ENCODE results near the gene MS4A4E.
"Not testable (repeated sequence)": the region's sequence is repeated elsewhere in the genome, so short reads cannot be mapped to it uniquely, and the experiment has no call there.

MS4A4E gene

GRCh38 chr11:60242740-60243239, at the start of gene MS4A4E:
TSS of gene MS4A4E (minus strand) at chr11:60243137. CDS start at chr11:60230055, 13,082 bp downstream.
- no peak for DNase-seq (ENCODE audit: low read depth)

DNA sequence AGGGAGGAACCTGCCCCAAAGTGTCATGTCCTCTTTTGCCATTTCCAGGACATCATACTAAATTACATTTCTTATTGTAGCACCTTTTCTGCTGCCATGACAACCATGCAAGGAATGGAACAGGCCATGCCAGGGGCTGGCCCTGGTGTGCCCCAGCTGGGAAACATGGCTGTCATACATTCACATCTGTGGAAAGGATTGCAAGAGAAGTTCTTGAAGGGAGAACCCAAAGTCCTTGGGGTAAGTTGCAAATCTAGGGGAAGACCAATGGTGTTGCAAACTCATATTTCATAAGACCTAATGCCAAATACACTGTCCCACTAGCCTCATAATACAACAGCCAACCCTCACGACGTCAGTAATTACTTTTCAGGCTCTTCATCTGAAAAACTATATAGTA, 49.2 kb upstream of the MS4A4E start:
- DNase-seq (ENCODE audit: low read depth), result no peak

GRCh38 chr11:60288531-60288930, 45.6 kb upstream of the MS4A4E start:
- no peak for DNase-seq (ENCODE audit: low read depth)

DNA sequence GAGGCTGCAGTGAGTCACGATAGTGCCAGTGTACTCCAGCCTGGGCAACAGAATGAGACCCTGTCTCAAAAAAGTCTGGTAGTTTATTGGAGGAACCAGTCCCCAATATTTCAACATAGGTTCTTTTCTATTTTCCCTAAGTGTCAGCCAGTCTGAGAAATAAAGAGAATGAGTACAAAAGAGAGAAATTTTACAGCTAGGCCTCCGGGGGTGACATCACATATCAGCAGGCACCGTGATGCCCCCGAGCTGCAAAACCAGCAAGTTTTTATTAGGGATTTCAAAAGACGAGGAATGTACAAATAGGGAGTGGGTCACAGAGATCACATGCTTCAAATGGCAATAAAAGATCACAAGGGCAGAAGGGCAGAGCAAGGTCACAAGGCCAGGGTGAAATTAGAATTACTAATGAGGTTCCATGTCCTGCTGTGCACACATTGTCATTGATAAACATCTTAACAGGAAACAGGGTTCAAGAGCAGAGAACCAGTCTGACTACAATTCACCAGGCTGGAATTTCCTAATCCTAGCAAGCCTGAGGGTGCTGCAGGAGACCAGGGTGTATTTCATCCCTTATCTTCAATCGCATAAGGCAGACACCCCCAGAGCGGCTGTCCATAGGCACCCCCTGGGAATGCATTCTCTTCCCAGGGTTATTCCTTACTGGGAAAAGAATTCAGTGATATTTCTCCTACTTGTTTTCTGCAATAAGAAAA, 42.6 kb upstream of the MS4A4E start:
- not testable (repeated sequence) for DNase-seq (ENCODE audit: low read depth)

DNA sequence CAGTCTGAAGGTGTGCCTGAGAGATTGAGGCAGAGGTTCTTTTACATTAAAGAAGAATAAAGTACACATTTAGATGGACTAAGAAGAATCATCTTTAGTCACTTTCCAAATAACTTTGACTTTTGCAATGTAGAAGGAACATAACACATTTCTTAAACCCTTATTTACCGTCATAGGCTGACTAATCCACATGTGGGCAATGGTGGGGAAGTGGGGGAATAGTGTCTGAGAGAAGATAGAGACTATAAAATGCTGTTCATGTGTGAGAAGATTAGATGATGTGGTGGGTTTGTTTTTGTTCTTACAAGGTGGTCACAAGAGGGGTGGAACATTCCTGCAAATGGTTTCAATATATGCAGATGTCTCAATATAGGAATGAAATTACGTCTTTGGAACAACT, 39.3 kb upstream of the MS4A4E start:
- DNase-seq (ENCODE audit: low read depth), result no peak

GRCh38 chr11:60281485-60281884, 38.5 kb upstream of the MS4A4E start:
- DNase-seq (ENCODE audit: low read depth), result no peak

DNA sequence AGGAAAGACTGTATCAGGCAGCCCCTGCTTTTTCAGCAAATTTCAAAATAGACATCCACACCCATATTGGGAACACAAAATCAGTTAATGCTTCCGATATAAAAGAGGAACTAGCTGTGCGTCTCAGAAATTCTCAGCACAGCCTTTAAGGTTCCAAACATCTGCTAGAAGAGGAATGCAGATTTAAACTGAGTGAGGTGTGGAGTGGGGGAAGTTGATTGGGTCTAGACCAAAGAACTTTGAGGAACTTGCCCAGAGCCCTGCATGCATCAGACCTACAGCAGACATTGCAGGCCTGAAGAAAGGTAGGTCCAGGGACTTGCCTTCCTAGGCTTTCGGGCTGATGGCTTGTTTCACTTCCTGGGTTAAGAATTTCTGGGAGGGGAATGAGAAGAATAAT, 37.5 kb upstream of the MS4A4E start, which contains the start of gene MS4A4A:
MS4A4A (plus strand) TSS at position 255 of the 400 bp plus-strand sequence; CDS start at position 265, 10 bp downstream.
- DNase-seq (ENCODE audit: low read depth), result no peak

DNA sequence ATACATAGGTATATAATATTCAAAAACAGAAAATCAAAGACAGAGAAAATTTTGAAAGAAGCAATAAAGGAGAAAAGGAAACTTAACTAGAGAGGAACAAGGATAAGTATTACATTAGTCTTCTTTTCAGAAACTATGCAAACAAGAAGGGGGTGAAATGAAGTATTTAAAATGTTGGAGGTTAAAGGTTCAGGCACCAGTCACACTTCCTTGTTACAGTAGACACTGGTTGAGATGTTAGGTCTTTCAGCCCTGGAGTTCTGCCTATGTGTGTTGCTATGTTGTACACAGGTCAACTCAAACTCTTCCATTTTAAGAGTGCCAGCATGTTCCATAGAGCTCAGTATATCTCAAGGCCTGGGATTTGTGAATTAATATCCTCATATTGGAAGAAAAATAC, 31.5 kb upstream of the MS4A4E start:
- no peak for DNase-seq (ENCODE audit: low read depth)

DNA sequence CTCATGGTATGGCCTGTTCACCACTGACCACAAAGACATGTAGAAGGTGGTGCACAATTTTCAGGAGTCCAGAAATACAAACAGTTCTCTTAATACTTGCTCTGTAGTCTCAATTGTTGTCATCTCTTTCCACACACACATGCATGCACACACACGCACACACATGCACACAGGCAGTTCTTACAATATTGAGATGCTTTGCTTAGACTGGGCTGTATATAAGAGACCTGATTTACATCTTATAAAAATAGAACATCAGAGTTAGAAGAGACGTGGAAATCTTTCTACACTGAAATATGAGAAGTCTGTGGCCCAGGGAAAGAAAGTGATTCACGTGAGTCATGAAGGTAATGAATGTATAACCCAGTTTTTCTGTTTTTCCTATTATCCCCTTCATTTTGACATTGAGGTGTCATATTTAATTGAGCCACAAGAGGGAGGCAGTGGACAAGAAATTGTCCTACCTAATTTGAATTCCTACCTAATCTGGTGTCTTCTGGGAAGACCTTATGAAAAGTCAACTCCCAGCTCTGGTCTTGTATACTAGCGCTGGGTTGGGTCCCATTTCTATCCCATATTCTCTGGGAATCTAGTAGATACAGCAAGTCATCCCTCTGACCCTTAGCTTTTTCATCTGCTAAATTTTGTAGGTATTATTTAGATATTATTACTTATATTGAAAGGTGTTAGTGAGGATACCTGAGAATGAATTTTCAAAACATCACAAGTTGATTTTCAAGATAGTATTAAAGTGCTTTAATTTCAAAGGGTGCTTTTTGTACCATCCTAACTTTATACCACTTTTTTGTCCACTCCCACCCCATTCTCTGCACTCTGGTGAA, 22.7 kb upstream of the MS4A4E start:
- peak; percentile 2 for DNase-seq (ENCODE audit: low read depth)

- DNase-seq (ENCODE audit: low read depth), result no peak
These were observed 21.7 kb upstream of the MS4A4E start for GRCh38 chr11:60264644-60265043.

GRCh38 chr11:60263402-60263801, 20.5 kb upstream of the MS4A4E start:
- no peak for DNase-seq (ENCODE audit: low read depth)

- DNase-seq (ENCODE audit: low read depth), result no peak
These were observed 18.1 kb upstream of the MS4A4E start for GRCh38 chr11:60261014-60261413.

- DNase-seq (ENCODE audit: low read depth), result no peak
These were observed 15.2 kb upstream of the MS4A4E start for GRCh38 chr11:60257956-60258722.

DNA sequence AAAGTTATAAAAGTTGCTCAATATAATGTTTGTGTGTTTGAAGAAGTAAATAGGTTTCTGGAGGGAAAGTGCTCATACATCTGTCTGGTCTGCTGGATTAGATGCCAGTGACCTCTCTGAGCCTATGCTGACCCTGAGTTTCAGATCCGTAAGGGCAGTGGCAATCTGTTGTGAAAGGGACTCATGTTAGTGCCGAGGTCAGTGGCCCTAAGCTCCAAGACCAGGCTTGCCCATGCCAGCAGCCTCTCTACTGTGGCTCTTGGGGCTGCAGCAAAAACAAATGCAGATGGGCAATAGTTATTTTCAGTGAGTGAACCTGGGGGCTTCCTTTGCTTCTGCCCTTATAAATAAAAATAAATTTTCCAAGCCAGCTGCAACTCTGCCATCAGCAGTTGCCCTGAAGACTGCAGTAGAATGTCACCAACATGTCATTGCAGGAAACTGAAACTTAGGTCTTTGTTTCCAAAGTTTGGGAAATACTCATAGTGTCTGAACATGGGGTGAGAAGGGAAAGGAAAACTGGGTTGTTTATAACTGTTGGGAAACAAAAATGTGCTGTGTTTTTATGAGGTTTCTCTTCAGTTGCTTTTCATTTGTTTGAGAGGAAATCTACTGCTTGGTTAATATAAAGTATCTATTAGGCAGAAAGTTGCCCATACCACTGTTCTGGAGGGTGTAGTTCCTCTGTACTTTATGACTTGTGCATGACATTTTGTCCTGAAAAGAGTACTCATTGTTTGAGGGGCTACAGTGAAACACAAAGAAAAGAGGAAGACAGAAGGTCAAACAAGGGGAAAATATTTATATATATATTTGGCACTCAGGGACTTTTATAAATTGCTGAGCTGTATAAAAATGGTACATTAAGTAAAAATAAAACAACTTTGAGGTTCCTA, 9.5 kb upstream of the MS4A4E start:
- no peak for DNase-seq (ENCODE audit: low read depth)

DNA sequence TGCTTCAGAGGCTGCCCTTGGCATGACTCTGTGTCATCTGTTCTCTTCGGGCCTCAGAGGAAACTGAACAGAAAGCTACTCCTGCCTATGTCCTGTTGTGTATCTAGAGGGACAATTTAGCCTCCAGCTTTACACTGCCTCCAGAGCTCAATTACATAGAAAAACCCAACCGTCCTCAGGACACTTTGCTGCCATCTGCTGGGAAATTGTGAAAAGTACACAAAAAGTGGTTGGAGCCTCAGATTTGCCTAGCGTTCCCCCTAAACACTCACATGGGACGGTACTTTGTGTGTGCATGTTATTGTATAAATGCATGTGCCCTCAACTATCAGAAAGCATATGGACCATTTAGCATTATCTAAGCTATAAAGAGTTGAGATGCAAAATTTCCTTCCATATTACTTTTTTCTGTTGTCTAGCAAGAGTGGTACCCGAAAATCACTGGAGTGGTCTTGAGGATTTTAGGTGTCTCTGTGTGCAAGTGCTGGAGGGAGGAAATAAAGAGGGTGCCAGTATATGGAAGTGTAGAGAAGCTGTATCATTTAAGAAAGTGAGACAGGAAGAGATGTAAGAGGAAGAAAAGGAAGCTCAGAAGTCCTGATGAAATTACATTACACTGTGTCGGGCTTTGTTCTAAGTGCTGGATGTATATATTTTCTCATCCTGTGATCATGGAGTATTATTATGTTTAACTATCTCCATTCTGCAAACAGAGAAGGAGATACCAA, 8.7 kb upstream of the MS4A4E start:
- peak; percentile 2 for DNase-seq (ENCODE audit: low read depth)

DNA sequence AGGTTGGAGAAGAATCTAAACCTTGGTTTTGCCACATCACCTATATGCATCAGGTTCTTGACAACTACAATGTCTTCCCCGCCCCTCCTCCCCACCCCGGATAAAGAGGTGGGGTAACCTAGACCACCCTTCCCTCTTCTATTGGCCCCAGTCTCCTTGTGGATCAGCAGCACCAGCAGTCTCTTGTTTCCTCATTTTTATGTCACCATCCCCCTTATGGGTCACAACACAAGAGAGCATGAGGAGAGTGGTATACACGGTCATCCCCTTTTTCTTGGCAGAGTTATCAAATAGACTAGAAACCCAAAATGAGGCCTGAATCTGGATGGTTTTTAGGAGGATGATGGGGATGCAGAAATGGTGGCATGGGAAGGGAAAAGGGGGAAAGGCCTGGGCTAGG, 1.2 kb downstream of the MS4A4E start:
- DNase-seq (ENCODE audit: low read depth), result no peak

- DNase-seq (ENCODE audit: low read depth), result no peak
These were observed 2.3 kb downstream of the MS4A4E start for GRCh38 chr11:60240662-60241061.

- DNase-seq (ENCODE audit: low read depth), result no peak
These were observed 7.6 kb downstream of the MS4A4E start for GRCh38 chr11:60235321-60235720.

GRCh38 chr11:60230681-60231080, 12.3 kb downstream of the MS4A4E start:
- no peak for DNase-seq (ENCODE audit: low read depth)

GRCh38 chr11:60222141-60222540, 20.8 kb downstream of the MS4A4E start:
- DNase-seq (ENCODE audit: low read depth), result no peak

GRCh38 chr11:60221692-60222091, 21.2 kb downstream of the MS4A4E start:
- DNase-seq (ENCODE audit: low read depth), result no peak
